Right lobe of liver (tissue), 4 donors: Measurements from ENCODE around the gene FBXO27.

Experiments
- POLR2A ChIP-seq: fragments of 450-650 bp; IDR thresholded peaks from one replicate; pipeline ENCODE4 v1.6.1; 2017; ENCODE audit warnings: antibody characterized with exemption, mild to moderate bottlenecking
- TF ChIP-seq, protein P1 (sequence below), 4 donors: fragments of 200-600 bp in 3 of 4; fragments of 450-650 bp in 1 of 4; IDR thresholded peaks; one replicate each; pipeline versions ENCODE4 v1.5.1 to v1.8.0; 2016 to 2022; ENCODE audit warnings: antibody characterized with exemption in 4 of 4, mild to moderate bottlenecking in 2 of 4
- donor health status: DM: no; HTN: no; CAD: no.
- donor health status: DM: no; HTN: no; CAD: no.
- donor health status: DM: no; HTN: yes; CAD: no.

DNA sequence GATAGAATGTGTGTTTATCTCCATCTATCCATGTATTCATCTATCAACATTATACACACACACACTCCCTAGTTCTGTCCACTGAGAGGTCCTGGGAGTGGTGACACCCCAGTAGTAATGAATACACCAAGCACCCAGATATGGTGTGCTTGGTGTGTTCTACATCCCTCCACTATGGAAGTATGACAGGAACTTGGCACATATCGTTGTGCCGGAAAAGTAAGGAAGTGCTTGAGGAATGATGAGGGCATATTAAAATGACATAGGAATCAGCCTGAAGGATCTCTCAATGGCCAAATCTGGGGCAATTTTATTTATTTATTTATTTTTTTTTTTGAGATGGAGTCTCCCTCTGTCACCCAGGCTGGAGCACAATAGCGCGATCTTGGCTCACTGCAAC lies 28.6 kb downstream of the FBXO27 start:
- TF ChIP-seq, protein P1, sequence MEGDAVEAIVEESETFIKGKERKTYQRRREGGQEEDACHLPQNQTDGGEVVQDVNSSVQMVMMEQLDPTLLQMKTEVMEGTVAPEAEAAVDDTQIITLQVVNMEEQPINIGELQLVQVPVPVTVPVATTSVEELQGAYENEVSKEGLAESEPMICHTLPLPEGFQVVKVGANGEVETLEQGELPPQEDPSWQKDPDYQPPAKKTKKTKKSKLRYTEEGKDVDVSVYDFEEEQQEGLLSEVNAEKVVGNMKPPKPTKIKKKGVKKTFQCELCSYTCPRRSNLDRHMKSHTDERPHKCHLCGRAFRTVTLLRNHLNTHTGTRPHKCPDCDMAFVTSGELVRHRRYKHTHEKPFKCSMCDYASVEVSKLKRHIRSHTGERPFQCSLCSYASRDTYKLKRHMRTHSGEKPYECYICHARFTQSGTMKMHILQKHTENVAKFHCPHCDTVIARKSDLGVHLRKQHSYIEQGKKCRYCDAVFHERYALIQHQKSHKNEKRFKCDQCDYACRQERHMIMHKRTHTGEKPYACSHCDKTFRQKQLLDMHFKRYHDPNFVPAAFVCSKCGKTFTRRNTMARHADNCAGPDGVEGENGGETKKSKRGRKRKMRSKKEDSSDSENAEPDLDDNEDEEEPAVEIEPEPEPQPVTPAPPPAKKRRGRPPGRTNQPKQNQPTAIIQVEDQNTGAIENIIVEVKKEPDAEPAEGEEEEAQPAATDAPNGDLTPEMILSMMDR (IDR thresholded peaks at IDR 0.05): no peak
- no peak for TF ChIP-seq POLR2A
